Keratinocyte (primary cell): ENCODE results near the gene RASA3. TPM values are rescaled to one million over a fixed set of nuclear protein-coding genes. Genes with fewer than 3 reads are reported as not detected.

Experiments used
- DNase-seq: peaks from one replicate; pipeline ENCODE4 v3.0.0-alpha.2; 2011; ENCODE audit warnings: low read depth, missing footprints, low spot score
- FAIRE-seq: peaks from 2 replicates; lab custom pipeline; 2011; peaks lifted over from hg19 to GRCh38; lab: Jason Lieb, UNC
- H2AFZ ChIP-seq: 2 replicates; pipeline ENCODE4 v1.6.0; 2012; ENCODE audit warnings: low read length, control low read depth, inconsistent platforms; ENCODE audit not compliant: control insufficient read depth
- H3K27ac ChIP-seq: 2 replicates; pipeline ENCODE4 v1.5.1; 2011; ENCODE audit warnings: low read length; ENCODE audit not compliant: control insufficient read depth, insufficient read depth
- H3K27me3 ChIP-seq: 3 replicates; pipeline ENCODE4 v1.6.0; 2011; ENCODE audit warnings: low read length; ENCODE audit not compliant: control insufficient read depth, insufficient read depth; ENCODE audit errors: extremely low read depth
- H3K36me3 ChIP-seq, 2 experiments: 2 replicates in 1 of 2; 3 replicates in 1 of 2; pipeline ENCODE4 v1.5.1; 2011; ENCODE audit warnings: low read length in 2 of 2, mild to moderate bottlenecking in 1 of 2; ENCODE audit not compliant: control insufficient read depth in 2 of 2, insufficient read depth in 2 of 2; ENCODE audit errors: extremely low read depth in 1 of 2
- H3K4me1 ChIP-seq: 3 replicates; pipeline ENCODE4 v1.5.1; 2011; ENCODE audit warnings: low read length; ENCODE audit not compliant: control insufficient read depth, insufficient read depth; ENCODE audit errors: extremely low read depth
- H3K4me2 ChIP-seq: 3 replicates; pipeline ENCODE4 v1.6.0; 2011; ENCODE audit warnings: low read depth, low read length; ENCODE audit not compliant: control insufficient read depth, insufficient read depth; ENCODE audit errors: extremely low read depth
- H3K4me3 ChIP-seq, 3 experiments: fragments of 200-600 bp in 1 of 3; sonication (generic) in 1 of 3; 2 replicates in 2 of 3; 3 replicates in 1 of 3; pipeline ENCODE4 v1.5.1; 2011 to 2016; ENCODE audit warnings: low read length in 3 of 3, mild to moderate bottlenecking in 3 of 3, control low read depth in 2 of 3, inconsistent platforms in 1 of 3, low read depth in 1 of 3, mixed read lengths in 1 of 3, mixed run types in 1 of 3, moderate library complexity in 1 of 3; ENCODE audit not compliant: control insufficient read depth in 2 of 3, insufficient read depth in 2 of 3; ENCODE audit errors: extremely low read depth in 1 of 3
- H3K79me2 ChIP-seq: 2 replicates; pipeline ENCODE4 v1.6.0; 2012; ENCODE audit warnings: low read length; ENCODE audit not compliant: control insufficient read depth, insufficient read depth
- H3K9ac ChIP-seq: 3 replicates; pipeline ENCODE4 v1.6.0; 2011; ENCODE audit warnings: low read length; ENCODE audit not compliant: control insufficient read depth, insufficient read depth; ENCODE audit errors: extremely low read depth
- H3K9me1 ChIP-seq: 3 replicates; pipeline ENCODE4 v1.6.0; 2011; ENCODE audit warnings: low read length; ENCODE audit not compliant: control insufficient read depth, insufficient read depth; ENCODE audit errors: extremely low read depth
- H3K9me3 ChIP-seq: 2 replicates; pipeline ENCODE4 v1.5.1; 2012; ENCODE audit warnings: low read depth, low read length; ENCODE audit not compliant: control insufficient read depth
- H4K20me1 ChIP-seq: 3 replicates; pipeline ENCODE4 v1.6.0; 2011; ENCODE audit warnings: low read length; ENCODE audit not compliant: control insufficient read depth, insufficient read depth; ENCODE audit errors: extremely low read depth
- EZH2 ChIP-seq: IDR thresholded peaks from one replicate; pipeline ENCODE4 v1.6.1; 2012; ENCODE audit warnings: inconsistent platforms, mild to moderate bottlenecking, low read length, moderate library complexity
- dilution Hi-C: fragments of 300-500 bp; cut with MboI; formaldehyde crosslinking; loops from one replicate; pipeline ENCODE4 v1.7.0; 2020; ENCODE audit warnings: low sequenced_read_pairs; ENCODE audit not compliant: extremely low pct_ligation_motif_present
- polyA plus RNA-seq, 5 experiments: library from polyadenylated mRNA; depleted of rRNA in 3 of 5; stranded (reverse) in 3 of 5; stranded (forward) in 1 of 5; unstranded in 1 of 5; fragments of >200 nt; gene quantifications; 1 replicate in 1 of 5; 2 replicates in 3 of 5; 3 replicates in 1 of 5; pipeline versions ENCODE4 v1.2.1 to v1.2.3, GENCODE V29; 2011 to 2012; ENCODE audit warnings: missing spikeins in 2 of 5, low read depth in 1 of 5, low replicate concordance in 1 of 5
- TF ChIP-seq, protein P1 (sequence below), 3 experiments: IDR thresholded peaks in 1 of 3; conservative IDR thresholded peaks in 1 of 3; optimal IDR thresholded peaks in 1 of 3; 2 replicates in 2 of 3; 3 replicates in 1 of 3; pipeline versions ENCODE3 to v1.5.1; 2011; ENCODE audit warnings: low read length in 3 of 3, mild to moderate bottlenecking in 3 of 3, moderate library complexity in 2 of 3, control low read depth in 1 of 3, inconsistent platforms in 1 of 3; ENCODE audit not compliant: insufficient read depth in 2 of 3; ENCODE audit errors: extremely low read depth in 1 of 3

The RASA3 gene
- polyA plus RNA-seq, 1 donor (not counting 4 experiments of a cell fraction or from before 2014, with no cell fraction given): 4.1 TPM

DNA sequence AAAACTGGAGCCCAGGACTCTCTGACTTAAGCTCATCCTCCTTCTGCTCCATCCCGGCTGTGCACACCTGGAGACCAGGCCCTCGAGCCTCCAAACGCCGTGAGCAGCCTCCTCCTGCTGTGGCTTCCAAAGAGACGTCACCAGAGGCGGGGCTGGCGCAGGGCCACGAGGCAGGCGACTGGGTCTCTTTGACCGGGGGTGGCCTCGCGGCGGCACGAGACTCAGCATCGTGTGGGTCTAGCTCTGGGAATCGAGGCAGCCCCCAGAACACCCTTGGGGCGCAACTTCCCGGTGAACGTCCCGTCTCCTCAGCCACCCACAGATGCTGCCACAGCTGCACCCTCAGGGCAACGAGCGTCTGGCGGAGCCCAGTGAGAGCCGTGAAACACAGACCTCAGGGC, 22.8 kb downstream of the RASA3 start:
- H3K27me3 ChIP-seq: no peaks in the 10 kb centered on the region
- H4K20me1 ChIP-seq: no peaks in the 10 kb centered on the region
- H2AFZ ChIP-seq: no peak overlapping the region
- H3K4me3 ChIP-seq: no peak overlapping the region
- TF ChIP-seq EZH2: no peak
- TF ChIP-seq, protein P1, sequence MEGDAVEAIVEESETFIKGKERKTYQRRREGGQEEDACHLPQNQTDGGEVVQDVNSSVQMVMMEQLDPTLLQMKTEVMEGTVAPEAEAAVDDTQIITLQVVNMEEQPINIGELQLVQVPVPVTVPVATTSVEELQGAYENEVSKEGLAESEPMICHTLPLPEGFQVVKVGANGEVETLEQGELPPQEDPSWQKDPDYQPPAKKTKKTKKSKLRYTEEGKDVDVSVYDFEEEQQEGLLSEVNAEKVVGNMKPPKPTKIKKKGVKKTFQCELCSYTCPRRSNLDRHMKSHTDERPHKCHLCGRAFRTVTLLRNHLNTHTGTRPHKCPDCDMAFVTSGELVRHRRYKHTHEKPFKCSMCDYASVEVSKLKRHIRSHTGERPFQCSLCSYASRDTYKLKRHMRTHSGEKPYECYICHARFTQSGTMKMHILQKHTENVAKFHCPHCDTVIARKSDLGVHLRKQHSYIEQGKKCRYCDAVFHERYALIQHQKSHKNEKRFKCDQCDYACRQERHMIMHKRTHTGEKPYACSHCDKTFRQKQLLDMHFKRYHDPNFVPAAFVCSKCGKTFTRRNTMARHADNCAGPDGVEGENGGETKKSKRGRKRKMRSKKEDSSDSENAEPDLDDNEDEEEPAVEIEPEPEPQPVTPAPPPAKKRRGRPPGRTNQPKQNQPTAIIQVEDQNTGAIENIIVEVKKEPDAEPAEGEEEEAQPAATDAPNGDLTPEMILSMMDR (optimal IDR thresholded peaks at IDR 0.05 in 1 of 3, IDR thresholded peaks at IDR 0.05 in 1 of 3, conservative IDR thresholded peaks at IDR 0.05 in 1 of 3; ENCODE audit: extremely low read depth in 1 of 3, insufficient read depth in 2 of 3, low read length in 3 of 3): no peak
- no peak overlapping the region for H3K27ac ChIP-seq
- H3K4me2 ChIP-seq: no peak overlapping the region
- FAIRE-seq (no peak), DNase-seq (no peak)
- peaks cover 7% of the 10 kb centered on the region for H3K79me2 ChIP-seq
- no peaks in the 10 kb centered on the region for H3K9me3 ChIP-seq
- H3K9me1 ChIP-seq: no peaks in the 10 kb centered on the region
- H3K4me1 ChIP-seq: no peaks in the 10 kb centered on the region
- no peak overlapping the region for H3K9ac ChIP-seq
- dilution Hi-C loops: no loop called here
- H3K36me3 ChIP-seq: no peaks in the 10 kb centered on the region

DNA sequence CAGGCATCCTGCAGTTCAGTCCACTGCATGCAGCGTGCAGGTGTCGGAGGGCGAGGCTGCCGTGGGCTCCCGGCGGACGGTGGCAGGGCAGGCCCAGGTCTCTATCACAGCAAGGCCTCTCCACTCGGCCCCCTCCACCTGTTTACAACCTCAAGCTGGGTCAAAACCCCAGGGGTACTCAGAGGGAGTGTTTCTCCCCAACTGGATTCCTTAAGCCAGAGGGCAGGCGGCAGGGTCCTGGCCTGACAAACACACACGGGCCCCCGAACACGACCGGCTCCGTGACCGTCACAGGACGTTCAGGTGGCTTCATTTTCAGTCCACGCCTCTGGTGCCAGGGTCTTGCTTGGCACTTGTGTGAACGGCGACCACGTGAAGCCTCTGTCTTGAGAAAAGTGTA, 23.5 kb downstream of the RASA3 start:
- dilution Hi-C loops: no loop called here
- Histone ChIP-seq H3K27ac (no peak overlapping the region), H3K79me2 (peaks cover 7% of the 10 kb centered on the region)

More for the DNA sequence above, 23.5 kb downstream of the RASA3 start:
- FAIRE-seq: no peak
- H3K9ac ChIP-seq: no peak overlapping the region
- DNase-seq: no peak
- no peaks in the 10 kb centered on the region for H3K27me3 ChIP-seq
- no peak overlapping the region for H3K4me3 ChIP-seq
- H3K9me1 ChIP-seq: no peaks in the 10 kb centered on the region
- no peaks in the 10 kb centered on the region for H4K20me1 ChIP-seq
- TF ChIP-seq, protein P1 (optimal IDR thresholded peaks at IDR 0.05 in 1 of 3, IDR thresholded peaks at IDR 0.05 in 1 of 3, conservative IDR thresholded peaks at IDR 0.05 in 1 of 3; ENCODE audit: extremely low read depth in 1 of 3, insufficient read depth in 2 of 3, low read length in 3 of 3): no peak
- TF ChIP-seq EZH2: no peak
- no peaks in the 10 kb centered on the region for H3K4me1 ChIP-seq
- no peak overlapping the region for H3K4me2 ChIP-seq
- H3K9me3 ChIP-seq: no peaks in the 10 kb centered on the region
- no peaks in the 10 kb centered on the region for H3K36me3 ChIP-seq
- no peak overlapping the region for H2AFZ ChIP-seq
